K562 (cell line): Measurements from ENCODE around the gene HYAL4. TPM values are rescaled to one million over a fixed set of nuclear protein-coding genes. Genes with fewer than 3 reads are reported as not detected.

Experiments used
- ATAC-seq: fragments of 200-7000 bp; cut with Tn5 transposase; 3 replicates; pipeline ENCODE4 v1.9.1; 2020; ENCODE audit warnings: moderate library complexity
- BruUV-seq: library from RNA; stranded (reverse); fragments of 400-500 nt; replicated peaks from 2 replicates; lab custom pipeline; 2021; lab: Mats Ljungman, UMichigan
- CTCF ChIA-PET: fragments of 300-600 bp; formaldehyde crosslinking; extraction: SDS; loops from one replicate; lab custom pipeline; 2021; ENCODE audit warnings: low intra/inter-chr PET ratio; lab: Yijun Ruan, JAX
- POLR2A ChIA-PET: fragments of 300-600, 350-650 bp; sonication (Branson Sonifier 250); formaldehyde crosslinking; extraction: SDS; loops from one replicate; lab custom pipeline; 2021; ENCODE audit warnings: antibody characterized with exemption, inconsistent platforms; lab: Yijun Ruan, JAX
- DNase-seq, 4 experiments: peaks; one replicate each; pipeline versions ENCODE4 v3.0.0 to v3.0.0-alpha.2; 2011 to 2018; ENCODE audit warnings: low spot score in 3 of 4, mixed read lengths in 3 of 4; ENCODE audit errors: extremely low read depth in 1 of 4
- FAIRE-seq: peaks from 2 replicates; lab custom pipeline; 2011; peaks lifted over from hg19 to GRCh38; lab: Jason Lieb, UNC
- H2AFZ ChIP-seq: 2 replicates; pipeline ENCODE4 v1.6.0; 2011; ENCODE audit warnings: low read depth, low read length, control low read depth, inconsistent platforms
- H3K27ac ChIP-seq: fragments of 200-600 bp; 3 replicates; pipeline ENCODE4 v1.8.0; 2011; ENCODE audit warnings: low read depth, mild to moderate bottlenecking, control low read depth, inconsistent platforms, low read length, moderate library complexity, mixed read lengths; ENCODE audit errors: extremely low read depth
- H3K27me3 ChIP-seq, 2 experiments: fragments of 300-600 bp in 1 of 2; 2 replicates in 1 of 2; 3 replicates in 1 of 2; pipeline versions ENCODE4 v1.6.0 to v1.8.0; 2011; ENCODE audit warnings: inconsistent platforms in 2 of 2, low read length in 2 of 2, mild to moderate bottlenecking in 1 of 2, mixed read lengths in 1 of 2, moderate library complexity in 1 of 2; ENCODE audit not compliant: control insufficient read depth in 2 of 2, insufficient read depth in 2 of 2
- H3K36me3 ChIP-seq: fragments of 300-600 bp; 3 replicates; pipeline ENCODE4 v1.8.0; 2011; ENCODE audit warnings: mild to moderate bottlenecking, low read length, inconsistent platforms; ENCODE audit not compliant: control insufficient read depth, insufficient read depth
- H3K4me1 ChIP-seq, 2 experiments: fragments of 200-600 bp in 1 of 2; replicated peaks in 1 of 2; 2 replicates in 1 of 2; 3 replicates in 1 of 2; pipeline versions ENCODE4 v1.5.1 to v1.8.0; 2011; ENCODE audit warnings: inconsistent platforms in 2 of 2, low read length in 2 of 2, mild to moderate bottlenecking in 1 of 2, mixed read lengths in 1 of 2, moderate library complexity in 1 of 2; ENCODE audit not compliant: control insufficient read depth in 2 of 2, insufficient read depth in 2 of 2
- H3K4me2 ChIP-seq: 2 replicates; pipeline ENCODE4 v1.6.1; 2011; ENCODE audit warnings: low read length, control low read depth, inconsistent platforms, mixed read lengths; ENCODE audit not compliant: insufficient read depth
- H3K4me3 ChIP-seq: fragments of 200-600 bp; sonication (generic), shearing (Covaris generic); 2 replicates; pipeline ENCODE4 v1.5.1; 2016; ENCODE audit warnings: control low read depth, inconsistent platforms
- H3K79me2 ChIP-seq: fragments of 200-600 bp; 3 replicates; pipeline ENCODE4 v1.8.0; 2011; ENCODE audit warnings: low read length, inconsistent platforms; ENCODE audit not compliant: control insufficient read depth, insufficient read depth
- H3K9ac ChIP-seq, 2 experiments: 2 replicates each; pipeline versions ENCODE4 v1.6.0 to v1.6.1; 2011; ENCODE audit warnings: low read depth in 2 of 2, low read length in 2 of 2, control low read depth in 1 of 2, inconsistent platforms in 1 of 2, mild to moderate bottlenecking in 1 of 2, mixed read lengths in 1 of 2; ENCODE audit not compliant: insufficient read depth in 1 of 2
- H3K9me1 ChIP-seq: one replicate; pipeline ENCODE4 v1.6.0; 2011; ENCODE audit warnings: inconsistent platforms, mild to moderate bottlenecking, low read length, moderate library complexity; ENCODE audit not compliant: control insufficient read depth, insufficient read depth
- H3K9me3 ChIP-seq: replicated peaks from 2 replicates; pipeline ENCODE4 v1.5.1; 2011; ENCODE audit warnings: low read depth, low read length, inconsistent platforms; ENCODE audit not compliant: control insufficient read depth, insufficient read depth
- H4K20me1 ChIP-seq: replicated peaks from 2 replicates; pipeline ENCODE4 v1.6.1; 2011; ENCODE audit warnings: low read length, inconsistent platforms, mixed read lengths; ENCODE audit not compliant: control insufficient read depth, insufficient read depth
- HNRNPH1 ChIP-seq: fragments of 200-400 bp; formaldehyde crosslinking; optimal IDR thresholded peaks from 2 replicates; pipeline ENCODE3; 2017; ENCODE audit warnings: low read depth, mild to moderate bottlenecking, low read length, moderate library complexity
- HNRNPLL ChIP-seq: fragments of 200-400 bp; formaldehyde crosslinking; IDR thresholded peaks from 2 replicates; pipeline ENCODE4 v1.6.1; 2017; ENCODE audit warnings: low read length, low read depth, mild to moderate bottlenecking; ENCODE audit not compliant: poor library complexity, severe bottlenecking
- NR2C1 ChIP-seq, 2 experiments: fragments of 450-650 bp; IDR thresholded peaks; 2 replicates each; pipeline ENCODE4 v1.6.1; 2017; ENCODE audit warnings: mild to moderate bottlenecking in 2 of 2, antibody characterized with exemption in 1 of 2, inconsistent platforms in 1 of 2, missing compliant biosample characterization in 1 of 2, missing genetic modification characterization in 1 of 2
- RCOR1 ChIP-seq, 2 experiments: IDR thresholded peaks; 2 replicates each; pipeline ENCODE4 v1.6.1; 2012; ENCODE audit warnings: low read depth in 2 of 2, low read length in 2 of 2, borderline replicate concordance in 1 of 2, improper control_type of control experiment in 1 of 2
- TFAM ChIP-seq: fragments of 250-450 bp; sonication (Bioruptor Pico); conservative IDR thresholded peaks from 2 replicates; pipeline ENCODE4 v1.5.0; 2021; ENCODE audit warnings: mild to moderate bottlenecking, moderate library complexity
- ZKSCAN1 ChIP-seq: fragments of 150-350 bp; IDR thresholded peaks from 2 replicates; pipeline ENCODE4 v1.6.1; 2016; ENCODE audit warnings: low read depth, low read length
- ZNF436 ChIP-seq: fragments of 250-450, 450-650 bp; sonication (Bioruptor Pico); formaldehyde crosslinking; IDR thresholded peaks from 2 replicates; pipeline ENCODE4 v1.7.0; 2020; ENCODE audit warnings: mild to moderate bottlenecking
- WGBS: fragments of 100-300 bp; shearing (Covaris generic); methylation state at CpG from one replicate; pipeline ENCODE4 v1.1.6; 2016; ENCODE audit warnings: low coverage, mixed read lengths; ENCODE audit not compliant: insufficient coverage; ENCODE audit errors: missing lambda C conversion rate; 5-methylcytosine and 5-hydroxymethylcytosine counted together
- in situ Hi-C: fragments of 300-500 bp; cut with MboI; formaldehyde crosslinking; loops from 4 replicates; pipeline ENCODE4 v1.15.0; 2018; ENCODE audit warnings: inconsistent platforms, mixed read lengths
- intact Hi-C: fragments of 100-400 bp; cut with micrococcal nuclease; formaldehyde crosslinking; loops from 2 replicates; pipeline ENCODE4 v1.14.2; 2022
- polyA plus RNA-seq, 8 experiments: library from polyadenylated mRNA; depleted of rRNA in 4 of 8; stranded (reverse) in 5 of 8; unstranded in 3 of 8; fragments of >200 nt; fragmentation: Nextera tagmentation in 2 of 8; fragmentation: Illumina TruSeq in 1 of 8; extraction: Ambion mirVana in 2 of 8; extraction: Trizol in 1 of 8; gene quantifications; 2 replicates each; pipeline versions ENCODE4 v1.2.1 to v1.2.3, GENCODE V29; 2011 to 2014; ENCODE audit warnings: inconsistent platforms in 1 of 8, missing spikeins in 1 of 8
- total RNA-seq, 7 experiments: library from RNA; depleted of rRNA in 6 of 7; stranded (reverse); fragments of >200 nt in 6 of 7; fragmentation: Illumina TruSeq in 2 of 7; extraction: Trizol in 2 of 7; gene quantifications; 2 replicates each; pipeline versions ENCODE4 v1.2.1 to v1.2.3, GENCODE V29; 2011 to 2021; ENCODE audit warnings: low replicate concordance in 1 of 7
- TF ChIP-seq, protein P1 (sequence below): fragments of 450-650 bp; formaldehyde crosslinking; IDR thresholded peaks from 2 replicates; pipeline ENCODE4 v1.4.0; 2022; ENCODE audit warnings: mild to moderate bottlenecking, moderate library complexity
- TF ChIP-seq, protein P2 (sequence below): fragments of 250-450 bp; sonication (Bioruptor Pico); IDR thresholded peaks from 2 replicates; pipeline ENCODE4 v1.5.0; 2020; ENCODE audit warnings: mild to moderate bottlenecking

HYAL4 gene
- total and polyA plus RNA-seq, 9 of the 15 experiments (the other 6 are each of a cell fraction or from before 2014, with no cell fraction given): not detected

DNA sequence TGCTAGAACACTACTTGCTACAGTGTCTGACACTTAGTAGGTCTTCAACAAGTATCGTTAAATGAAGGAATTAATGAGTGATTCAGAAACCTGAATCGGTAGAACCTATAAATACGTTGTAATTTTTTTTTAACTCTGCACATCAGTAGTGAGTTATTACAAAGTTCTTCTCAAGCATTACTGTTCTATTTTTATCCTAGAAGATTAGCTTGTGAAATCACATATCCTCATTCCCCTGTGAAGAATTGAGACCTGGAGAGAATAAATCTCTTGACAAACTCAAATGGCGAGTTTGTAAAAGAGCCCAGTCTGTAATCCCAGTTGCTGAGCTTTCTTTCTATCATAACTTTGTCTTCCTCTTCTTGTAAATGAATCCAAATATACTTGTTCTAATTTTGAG, 34.7 kb downstream of the HYAL4 start:
- Histone ChIP-seq H4K20me1 (no peaks in the 10 kb centered on the region), H3K27me3 (no peaks in the 10 kb centered on the region), H3K9me1 (no peaks in the 10 kb centered on the region), H3K27ac (no peak overlapping the region), H3K9ac (no peak overlapping the region), H3K9me3 (no peaks in the 10 kb centered on the region), H3K4me2 (no peak overlapping the region), H2AFZ (no peak overlapping the region), H3K4me3 (no peak overlapping the region), H3K79me2 (no peaks in the 10 kb centered on the region), H3K4me1 (no peaks in the 10 kb centered on the region), H3K36me3 (no peaks in the 10 kb centered on the region)
- TF ChIP-seq NR2C1 (IDR thresholded peaks at IDR 0.05) (no peak), NR2C1 (tag; IDR thresholded peaks at IDR 0.05) (no peak), HNRNPLL (no peak), ZKSCAN1 (no peak), HNRNPH1 (no peak), ZNF436 (CRISPR knock-in tag) (no peak), RCOR1 (IDR thresholded peaks at IDR 0.05; ENCODE audit: borderline replicate concordance in 1 of 2, low read depth in 2 of 2, low read length in 2 of 2) (no peak), TFAM (CRISPR knock-in tag) (no peak)
- TF ChIP-seq, protein P1, sequence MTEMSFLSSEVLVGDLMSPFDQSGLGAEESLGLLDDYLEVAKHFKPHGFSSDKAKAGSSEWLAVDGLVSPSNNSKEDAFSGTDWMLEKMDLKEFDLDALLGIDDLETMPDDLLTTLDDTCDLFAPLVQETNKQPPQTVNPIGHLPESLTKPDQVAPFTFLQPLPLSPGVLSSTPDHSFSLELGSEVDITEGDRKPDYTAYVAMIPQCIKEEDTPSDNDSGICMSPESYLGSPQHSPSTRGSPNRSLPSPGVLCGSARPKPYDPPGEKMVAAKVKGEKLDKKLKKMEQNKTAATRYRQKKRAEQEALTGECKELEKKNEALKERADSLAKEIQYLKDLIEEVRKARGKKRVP (CRISPR knock-in tag): no peak
- TF ChIP-seq, protein P2, sequence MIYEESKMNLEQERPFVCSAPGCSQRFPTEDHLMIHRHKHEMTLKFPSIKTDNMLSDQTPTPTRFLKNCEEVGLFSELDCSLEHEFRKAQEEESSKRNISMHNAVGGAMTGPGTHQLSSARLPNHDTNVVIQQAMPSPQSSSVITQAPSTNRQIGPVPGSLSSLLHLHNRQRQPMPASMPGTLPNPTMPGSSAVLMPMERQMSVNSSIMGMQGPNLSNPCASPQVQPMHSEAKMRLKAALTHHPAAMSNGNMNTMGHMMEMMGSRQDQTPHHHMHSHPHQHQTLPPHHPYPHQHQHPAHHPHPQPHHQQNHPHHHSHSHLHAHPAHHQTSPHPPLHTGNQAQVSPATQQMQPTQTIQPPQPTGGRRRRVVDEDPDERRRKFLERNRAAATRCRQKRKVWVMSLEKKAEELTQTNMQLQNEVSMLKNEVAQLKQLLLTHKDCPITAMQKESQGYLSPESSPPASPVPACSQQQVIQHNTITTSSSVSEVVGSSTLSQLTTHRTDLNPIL (CRISPR knock-in tag): no peak
- no TSS peak for BruUV-seq
- CTCF ChIA-PET: no interaction called here
- 3% methylated on average over 4 of the region's 4 CpGs for WGBS
- DNase-seq (no peak), FAIRE-seq (no peak), ATAC-seq (no peak)
- in situ Hi-C loops (no loop called here), intact Hi-C loops (loop anchor here (10.0 kb wide), 1 partner anchor 975 kb away; no protein-coding TSS in a partner anchor)
- POLR2A ChIA-PET: interaction anchor here (1.1 kb wide), 1 partner anchor 10 kb away, joined by 5 read pairs; no protein-coding TSS in a partner anchor
